Measurements from ENCODE around the gene NEK2.
"Not testable (repeated sequence)": the region's sequence is repeated elsewhere in the genome, so short reads cannot be mapped to it uniquely, and the experiment has no call there.

DNA sequence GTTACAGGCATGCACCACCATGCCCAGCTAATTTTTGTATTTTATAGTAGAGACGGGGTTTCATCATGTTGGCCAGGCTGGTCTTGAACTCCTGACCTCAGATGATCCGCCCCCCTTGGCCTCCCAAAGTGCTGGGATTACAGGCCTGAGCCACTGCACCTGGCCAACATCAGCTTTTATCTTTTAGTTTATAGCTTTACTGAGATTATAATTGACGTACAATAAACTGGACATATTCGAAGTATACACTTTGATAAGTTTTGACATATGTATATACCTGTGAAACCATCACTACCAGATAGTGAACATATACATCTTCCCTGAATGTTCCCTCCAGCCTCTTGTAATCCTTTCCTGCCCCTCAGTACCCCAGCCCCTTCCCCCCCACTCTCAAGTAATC, 41.1 kb upstream of the NEK2 start:
- not testable (repeated sequence) for TF ChIP-seq CTCF, POLR2A (IDR thresholded peaks at IDR 0.05)
